ENCODE results near the gene TXNDC16. TPM values are rescaled to one million over a fixed set of nuclear protein-coding genes. Genes with fewer than 3 reads are reported as not detected.

TXNDC16 gene, protein sequence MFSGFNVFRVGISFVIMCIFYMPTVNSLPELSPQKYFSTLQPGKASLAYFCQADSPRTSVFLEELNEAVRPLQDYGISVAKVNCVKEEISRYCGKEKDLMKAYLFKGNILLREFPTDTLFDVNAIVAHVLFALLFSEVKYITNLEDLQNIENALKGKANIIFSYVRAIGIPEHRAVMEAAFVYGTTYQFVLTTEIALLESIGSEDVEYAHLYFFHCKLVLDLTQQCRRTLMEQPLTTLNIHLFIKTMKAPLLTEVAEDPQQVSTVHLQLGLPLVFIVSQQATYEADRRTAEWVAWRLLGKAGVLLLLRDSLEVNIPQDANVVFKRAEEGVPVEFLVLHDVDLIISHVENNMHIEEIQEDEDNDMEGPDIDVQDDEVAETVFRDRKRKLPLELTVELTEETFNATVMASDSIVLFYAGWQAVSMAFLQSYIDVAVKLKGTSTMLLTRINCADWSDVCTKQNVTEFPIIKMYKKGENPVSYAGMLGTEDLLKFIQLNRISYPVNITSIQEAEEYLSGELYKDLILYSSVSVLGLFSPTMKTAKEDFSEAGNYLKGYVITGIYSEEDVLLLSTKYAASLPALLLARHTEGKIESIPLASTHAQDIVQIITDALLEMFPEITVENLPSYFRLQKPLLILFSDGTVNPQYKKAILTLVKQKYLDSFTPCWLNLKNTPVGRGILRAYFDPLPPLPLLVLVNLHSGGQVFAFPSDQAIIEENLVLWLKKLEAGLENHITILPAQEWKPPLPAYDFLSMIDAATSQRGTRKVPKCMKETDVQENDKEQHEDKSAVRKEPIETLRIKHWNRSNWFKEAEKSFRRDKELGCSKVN
- total RNA-seq, result 2.3 and 3.0 TPM in 2 replicates

DNA sequence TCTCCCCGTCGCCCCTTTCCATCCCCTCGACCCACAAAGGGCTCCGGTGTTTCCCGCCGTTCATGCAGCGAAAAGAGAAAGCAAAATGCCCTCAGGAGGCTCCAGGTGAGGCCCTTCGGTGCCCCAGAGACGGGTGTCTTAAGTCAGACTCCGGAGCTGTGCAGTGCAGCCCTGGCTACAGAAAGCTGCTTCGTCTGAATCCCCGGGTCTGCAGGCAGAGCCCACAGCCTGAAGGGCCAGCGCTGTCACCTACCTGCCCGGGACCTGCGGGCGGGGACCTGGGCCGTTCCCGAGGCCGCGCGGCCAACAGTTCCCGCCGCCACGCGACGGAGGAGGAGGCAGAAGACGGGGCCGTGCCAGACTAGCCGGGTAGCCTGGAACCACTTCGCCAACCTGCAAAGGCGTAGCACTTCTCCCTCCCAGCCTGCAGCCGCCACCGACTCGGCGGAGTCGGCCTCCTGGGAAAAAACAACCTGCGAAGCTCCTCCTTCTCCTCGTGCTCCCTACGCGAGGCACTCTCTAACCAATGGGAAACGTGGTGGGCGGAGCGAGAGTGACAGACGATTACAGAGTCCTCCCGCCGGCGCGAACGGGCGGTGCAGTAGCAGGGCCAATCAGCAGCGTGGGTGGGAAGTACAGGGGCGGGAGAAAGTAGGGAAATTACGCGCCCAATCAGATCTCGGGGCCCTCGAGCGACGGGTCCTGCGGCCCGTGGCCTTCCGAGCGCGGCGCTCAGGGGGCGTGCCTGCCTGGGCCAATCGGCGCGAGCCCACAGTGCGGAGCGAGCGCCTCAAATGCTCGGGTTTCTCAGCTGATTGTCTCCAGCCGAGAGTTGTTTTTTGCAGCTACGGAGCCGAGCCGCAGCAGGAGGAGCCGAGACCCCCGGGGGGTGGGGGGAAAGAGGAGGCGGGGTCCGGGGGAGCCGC is at the start of gene TXNDC16, which contains the start of gene GPR137C:
TXNDC16 (minus strand) TSS at position 443 of the 926 bp plus-strand sequence. CDS start 8,948 bp downstream, outside the sequence.
GPR137C (plus strand) TSS at position 774 of the 926 bp plus-strand sequence. CDS start 312 bp downstream, outside the sequence.

Other genes starting within 250 kb of the TXNDC16 start
- not detected in 2 replicates for gene PTGER2, start 238.2 kb downstream of the TXNDC16 start, total RNA-seq
- gene GPR137C, start 331 bp upstream of the TXNDC16 start, total RNA-seq, result 0.33 and 0.48 TPM in 2 replicates
- 73.5 and 74.2 TPM in 2 replicates for gene ERO1A, start 143.1 kb upstream of the TXNDC16 start, total RNA-seq
- 75.1 and 98.6 TPM in 2 replicates for gene PSMC6, start 154.7 kb upstream of the TXNDC16 start, total RNA-seq
- gene STYX, start 177.7 kb upstream of the TXNDC16 start, total RNA-seq, result 32.0 and 41.6 TPM in 2 replicates
- 27.8 and 59.7 TPM in 2 replicates for gene GNPNAT1, start 239.1 kb upstream of the TXNDC16 start, total RNA-seq